Breast epithelium (tissue), 4 donors: ENCODE results near the gene DUOXA2. TPM values are rescaled to one million over a fixed set of nuclear protein-coding genes. Genes with fewer than 3 reads are reported as not detected.
"Not testable (repeated sequence)": the region's sequence is repeated elsewhere in the genome, so short reads cannot be mapped to it uniquely, and the experiment has no call there.

ENCODE experiments used
- DNase-seq, 2 donors: peaks; one replicate each; pipeline ENCODE4 v3.0.0-alpha.2; 2019; ENCODE audit warnings: low spot score in 2 of 2
- H3K27ac ChIP-seq, 2 donors: fragments of 200-600 bp; sonication (generic) in 1 of 2; one replicate each; pipeline ENCODE4 v1.5.1; 2016 to 2019; ENCODE audit warnings: mild to moderate bottlenecking in 1 of 2
- H3K27me3 ChIP-seq, 2 donors: fragments of 200-600 bp; sonication (generic) in 1 of 2; one replicate each; pipeline versions ENCODE4 v1.5.1 to v1.6.0; 2017 to 2019; ENCODE audit warnings: control low read depth in 1 of 2, mild to moderate bottlenecking in 1 of 2
- H3K36me3 ChIP-seq: fragments of 200-600 bp; one replicate; pipeline ENCODE4 v1.5.1; 2019
- H3K4me1 ChIP-seq, 2 donors: fragments of 200-600 bp; sonication (generic); one replicate each; pipeline ENCODE4 v1.5.1; 2016 to 2019; ENCODE audit warnings: control low read depth in 1 of 2
- H3K4me3 ChIP-seq, 3 donors: fragments of 200-600 bp; sonication (generic); 1 replicate in 2 of 3; 2 replicates in 1 of 3; pipeline ENCODE4 v1.5.1; 2016 to 2019; ENCODE audit warnings: mild to moderate bottlenecking in 3 of 3, moderate library complexity in 2 of 3
- H3K9me3 ChIP-seq, 2 donors: fragments of 200-600 bp; sonication (generic) in 1 of 2; one replicate each; pipeline ENCODE4 v1.5.1; 2016 to 2019; ENCODE audit warnings: control low read depth in 1 of 2
- CTCF ChIP-seq, 3 donors: fragments of 450-650 bp; IDR thresholded peaks; one replicate each; pipeline ENCODE4 v1.5.1; 2016 to 2017; ENCODE audit warnings: antibody characterized with exemption in 3 of 3, mild to moderate bottlenecking in 3 of 3, moderate library complexity in 3 of 3
- POLR2A ChIP-seq: fragments of 450-650 bp; IDR thresholded peaks from one replicate; pipeline ENCODE4 v1.6.1; 2016; ENCODE audit warnings: antibody characterized with exemption, mild to moderate bottlenecking, moderate library complexity
- POLR2AphosphoS5 ChIP-seq, 3 donors: sonication (generic); formaldehyde crosslinking; IDR thresholded peaks; one replicate each; pipeline ENCODE4 v1.6.1; 2017; ENCODE audit warnings: antibody characterized with exemption in 3 of 3
- intact Hi-C: fragments of 100-400 bp; cut with DNase I; formaldehyde crosslinking; loops from one replicate; pipeline ENCODE4 v1.15.1; 2023; ENCODE audit warnings: low total_unique reads
- total RNA-seq, 3 donors: library from RNA; depleted of rRNA; stranded (reverse); fragments of >200 nt; gene quantifications; one replicate each; pipeline ENCODE4 v1.1.0, GENCODE V29; 2016

The DUOXA2 gene
- total RNA-seq, 3 donors from 2014 or later: 0.33 TPM; not detected in 2

GRCh38 chr15:45132844-45133560, 18.9 kb downstream of the DUOXA2 start:
- Histone ChIP-seq H3K27ac (no peak overlapping the region), H3K36me3 (no peaks in the 10 kb centered on the region), H3K4me3 (no peak overlapping the region), H3K4me1 (no peaks in the 10 kb centered on the region), H3K27me3 (peaks cover 8 to 55% of the 10 kb centered on the region in 2 donors), H3K9me3 (no peaks in the 10 kb centered on the region)
- no peak for DNase-seq
- TF ChIP-seq CTCF (IDR thresholded peaks at IDR 0.05) (no peak), POLR2A (no peak), POLR2AphosphoS5 (IDR thresholded peaks at IDR 0.05) (no peak)
- intact Hi-C loops: no loop called here

- H3K9me3 ChIP-seq: no peaks in the 10 kb centered on the region
- DNase-seq: no peak
- H3K27ac ChIP-seq: no peak overlapping the region
- H3K4me1 ChIP-seq: no peaks in the 10 kb centered on the region
- H3K36me3 ChIP-seq: no peaks in the 10 kb centered on the region
- peaks cover 8 to 52% of the 10 kb centered on the region in 2 donors for H3K27me3 ChIP-seq
- no peak for TF ChIP-seq POLR2AphosphoS5 (IDR thresholded peaks at IDR 0.05)
- no peak for TF ChIP-seq POLR2A
- TF ChIP-seq CTCF (IDR thresholded peaks at IDR 0.05): no peak
- no peak overlapping the region for H3K4me3 ChIP-seq
- intact Hi-C loops: no loop called here
Observed at GRCh38 chr15:45133561-45133920, 19.4 kb downstream of the DUOXA2 start.

GRCh38 chr15:45134046-45134445, 19.9 kb downstream of the DUOXA2 start:
- Histone ChIP-seq H3K27ac (no peak overlapping the region), H3K36me3 (no peaks in the 10 kb centered on the region), H3K4me1 (no peaks in the 10 kb centered on the region), H3K27me3 (peaks cover 8 to 47% of the 10 kb centered on the region in 2 donors), H3K9me3 (no peaks in the 10 kb centered on the region), H3K4me3 (no peak overlapping the region)
- DNase-seq: no peak
- TF ChIP-seq POLR2A (no peak), POLR2AphosphoS5 (IDR thresholded peaks at IDR 0.05) (no peak), CTCF (IDR thresholded peaks at IDR 0.05) (no peak)
- intact Hi-C loops: no loop called here

- intact Hi-C loops: no loop called here
- Histone ChIP-seq H3K4me3 (peak overlapping the region in 2 of 3 donors; percentile 11 to 51), H3K27me3 (peaks cover 2 to 38% of the 10 kb centered on the region in 2 donors)
Observed at GRCh38 chr15:45134682-45135604, 20.8 kb downstream of the DUOXA2 start.

GRCh38 chr15:45135705-45136377, 21.7 kb downstream of the DUOXA2 start:
- H3K9me3 ChIP-seq, H3K4me3 ChIP-seq, DNase-seq, H3K36me3 ChIP-seq, intact Hi-C loops, H3K27ac ChIP-seq, H3K4me1 ChIP-seq: not testable (repeated sequence)
- H3K27me3 ChIP-seq: peaks cover 0 to 31% of the 10 kb centered on the region in 2 donors

More at GRCh38 chr15:45134682-45135604, 20.8 kb downstream of the DUOXA2 start:
- H3K9me3 ChIP-seq: no peaks in the 10 kb centered on the region
- H3K36me3 ChIP-seq: no peaks in the 10 kb centered on the region
- H3K27ac ChIP-seq: no peak overlapping the region
- H3K4me1 ChIP-seq: no peaks in the 10 kb centered on the region
- TF ChIP-seq POLR2AphosphoS5 (IDR thresholded peaks at IDR 0.05): no peak
- DNase-seq: no peak
